GM23338 (cell line): ENCODE results near the gene CROCC2.

Source experiments
- CREB1 ChIP-seq: fragments of 250-450 bp; sonication (Bioruptor Pico); IDR thresholded peaks from 2 replicates; pipeline ENCODE4 v1.5.0; 2020; ENCODE audit warnings: low read depth, mild to moderate bottlenecking, moderate library complexity
- CTCF ChIP-seq, 2 experiments: fragments of 200-600 bp in 1 of 2; sonication (generic) in 1 of 2; conservative IDR thresholded peaks; 2 replicates each; pipeline versions ENCODE4 v1.5.1 to v1.6.1; 2016 to 2017; ENCODE audit warnings: antibody characterized with exemption in 2 of 2, low read depth in 2 of 2, mild to moderate bottlenecking in 2 of 2, moderate library complexity in 1 of 2
- EZH2 ChIP-seq: fragments of 200-600 bp; sonication (generic); IDR thresholded peaks from one replicate; pipeline ENCODE4 v1.8.0; 2017; ENCODE audit warnings: antibody characterized with exemption, mild to moderate bottlenecking, low read depth; ENCODE audit not compliant: unreplicated experiment
- EZH2phosphoT487 ChIP-seq: fragments of 200-600 bp; sonication (generic); IDR thresholded peaks from one replicate; pipeline ENCODE4 v1.8.1; 2018; ENCODE audit warnings: antibody characterized with exemption; ENCODE audit not compliant: unreplicated experiment
- JUNB ChIP-seq: IDR thresholded peaks from one replicate; pipeline ENCODE4 v1.6.1; 2016; ENCODE audit warnings: antibody characterized with exemption; ENCODE audit not compliant: unreplicated experiment
- NANOG ChIP-seq: IDR thresholded peaks from 2 replicates; pipeline ENCODE4 v1.6.1; 2016; ENCODE audit warnings: antibody characterized with exemption, borderline replicate concordance
- POLR2AphosphoS5 ChIP-seq: IDR thresholded peaks from 2 replicates; pipeline ENCODE4 v1.6.1; 2016; ENCODE audit warnings: antibody characterized with exemption, low read depth
- REST ChIP-seq: IDR thresholded peaks from one replicate; pipeline ENCODE4 v1.6.1; 2018; ENCODE audit warnings: antibody characterized with exemption; ENCODE audit not compliant: unreplicated experiment
- STAT1 ChIP-seq: IDR thresholded peaks from one replicate; pipeline ENCODE4 v1.6.1; 2016; ENCODE audit warnings: antibody characterized with exemption; ENCODE audit not compliant: unreplicated experiment

- no peak for TF ChIP-seq CTCF (conservative IDR thresholded peaks at IDR 0.05; ENCODE audit: low read depth in 2 of 2)
- no peak for TF ChIP-seq STAT1
- no peak for TF ChIP-seq POLR2AphosphoS5
- no peak for TF ChIP-seq EZH2phosphoT487
- TF ChIP-seq EZH2, result no peak
- TF ChIP-seq CREB1 (CRISPR knock-in tag), result no peak
- no peak for TF ChIP-seq NANOG
- TF ChIP-seq JUNB, result no peak
- TF ChIP-seq REST, result no peak
These were observed 29.5 kb upstream of the CROCC2 start for GRCh38 chr2:240876475-240877251.
